ENCODE results near the gene XNDC1N.
"Not testable (repeated sequence)": the region's sequence is repeated elsewhere in the genome, so short reads cannot be mapped to it uniquely, and the experiment has no call there.

Gene XNDC1N

GRCh38 chr11:71931245-71931602, 2.8 kb upstream of the XNDC1N start:
- no peak for DNase-seq

DNA sequence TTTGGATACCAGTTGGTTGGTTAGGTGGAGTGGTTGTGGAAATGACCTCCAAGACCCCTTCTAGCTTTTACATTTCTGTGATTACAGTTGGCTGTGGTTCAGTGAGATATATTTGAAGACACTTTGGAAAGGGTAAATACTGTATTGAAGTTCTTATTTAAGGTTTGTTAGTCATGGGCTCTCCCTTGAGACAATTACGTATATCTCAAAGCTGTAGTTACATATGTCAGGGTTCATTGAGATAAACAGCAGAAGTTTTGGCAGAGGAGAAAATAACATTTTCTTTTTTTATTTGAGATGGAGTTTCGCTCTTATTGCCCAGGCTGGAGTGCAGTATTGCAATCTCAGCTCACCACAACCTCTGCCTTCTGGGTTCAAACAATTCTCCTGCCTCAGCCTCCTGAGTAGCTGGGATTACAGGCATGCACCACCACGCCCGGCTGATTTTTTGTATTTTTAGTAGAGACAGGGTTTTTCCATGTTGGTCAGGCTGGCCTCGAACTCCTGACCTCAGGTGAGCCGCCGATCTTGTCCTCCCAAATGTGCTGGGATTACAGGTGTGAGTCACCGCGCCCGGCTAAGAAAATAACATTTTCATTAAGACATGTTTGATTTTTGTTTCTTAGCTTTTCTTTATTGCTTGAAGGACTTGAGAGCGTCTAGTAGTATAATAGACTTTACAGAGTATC, 2.3 kb upstream of the XNDC1N start:
- DNase-seq = no peak

GRCh38 chr11:71929491-71929890, 1.1 kb upstream of the XNDC1N start:
- DNase-seq = no peak

GRCh38 chr11:71928737-71929443, 496 bp upstream of the XNDC1N start, which contains the start of gene RNF121:
Gene RNF121, plus strand, starts transcription at chr11:71929046. Its CDS starts 16 bp downstream, at chr11:71929062.
- peak; percentile 86 for DNase-seq

DNA sequence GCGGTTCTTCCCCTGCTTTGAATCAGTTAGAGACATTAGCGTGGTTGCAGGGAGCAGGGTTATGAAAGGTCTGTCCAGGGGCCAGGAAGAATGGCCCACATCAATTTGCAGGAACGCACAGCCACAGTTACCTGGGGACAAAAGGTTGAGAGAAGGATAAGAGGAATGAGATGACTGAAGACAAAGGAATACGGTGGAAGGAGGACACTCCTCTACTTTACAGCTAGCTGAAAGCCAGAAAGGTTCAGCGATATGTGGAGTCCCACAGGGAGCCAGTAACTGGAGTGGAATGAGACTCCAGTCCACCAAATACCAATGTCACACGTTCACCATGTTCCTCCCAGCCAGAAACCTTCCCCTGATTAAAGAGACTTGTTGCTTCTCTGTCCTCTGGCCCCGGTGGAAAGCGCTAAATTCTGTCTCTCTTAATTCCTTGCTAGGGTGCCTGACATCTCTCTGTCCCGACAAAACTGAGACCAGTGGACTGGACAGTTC, 10.7 kb downstream of the XNDC1N start:
- DNase-seq = no peak

DNA sequence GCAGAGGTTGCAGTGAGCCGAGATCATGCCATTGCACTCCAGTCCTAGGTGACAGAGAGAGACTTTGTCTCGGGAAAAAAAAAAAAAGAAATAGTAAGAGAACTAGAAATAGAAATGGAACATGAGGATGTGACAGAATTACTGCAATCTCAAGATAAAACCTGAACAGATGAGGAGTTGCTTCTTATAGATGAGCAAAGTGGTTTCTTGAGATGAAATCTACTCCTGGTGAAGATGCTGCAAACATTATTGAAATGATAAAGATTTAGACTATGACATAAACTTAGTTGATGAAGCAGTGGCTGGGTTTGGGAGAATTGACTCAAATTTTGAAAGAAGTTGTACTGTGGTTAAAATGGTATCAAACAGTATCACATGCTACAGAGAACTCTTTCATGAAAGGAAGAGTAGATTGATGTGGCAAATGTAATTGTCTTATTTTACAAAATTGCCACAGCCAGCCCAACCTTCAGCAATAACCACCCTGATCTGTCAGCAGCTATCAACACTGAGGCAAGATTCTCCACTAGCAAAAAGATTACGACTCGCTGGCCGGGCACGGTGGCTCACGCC, 13.7 kb downstream of the XNDC1N start:
- DNase-seq = no peak

DNA sequence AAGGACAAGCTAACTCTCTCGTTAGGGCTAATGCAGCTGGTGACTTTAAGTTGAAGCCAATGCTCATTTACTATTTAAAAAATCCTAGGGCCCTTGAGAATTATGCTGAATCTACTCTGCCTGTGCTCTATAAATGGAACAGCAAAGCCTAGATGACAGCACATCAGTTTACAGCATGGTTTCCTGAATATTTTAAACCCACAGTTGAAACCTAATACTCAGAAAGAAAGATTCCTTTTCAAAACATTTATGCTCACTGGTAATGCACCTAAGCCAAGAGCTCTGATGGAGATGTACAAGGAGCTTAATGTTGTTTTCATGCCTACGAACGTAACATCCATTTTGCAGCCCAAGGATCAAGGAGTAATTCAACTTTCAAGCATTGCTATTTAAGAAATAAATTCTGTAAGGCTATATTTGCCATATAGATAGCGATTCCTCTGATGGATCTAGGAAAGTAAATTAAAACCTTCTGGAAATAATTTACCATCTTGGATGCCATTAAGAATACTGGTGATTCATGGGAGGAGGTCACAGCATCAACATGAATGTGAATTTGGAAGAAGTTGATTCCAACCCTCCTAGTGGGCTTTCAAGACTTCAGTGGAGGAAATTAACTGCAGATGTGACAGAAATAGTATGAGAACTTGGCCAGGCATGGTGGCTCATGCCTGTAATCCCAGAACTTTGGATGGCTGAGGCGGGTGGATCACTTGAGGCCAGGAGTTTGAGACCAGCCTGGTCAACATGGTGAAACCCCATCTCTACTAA, 14.5 kb downstream of the XNDC1N start:
- DNase-seq = no peak

GRCh38 chr11:71911986-71912340, 16.4 kb downstream of the XNDC1N start:
- DNase-seq = not testable (repeated sequence)

DNA sequence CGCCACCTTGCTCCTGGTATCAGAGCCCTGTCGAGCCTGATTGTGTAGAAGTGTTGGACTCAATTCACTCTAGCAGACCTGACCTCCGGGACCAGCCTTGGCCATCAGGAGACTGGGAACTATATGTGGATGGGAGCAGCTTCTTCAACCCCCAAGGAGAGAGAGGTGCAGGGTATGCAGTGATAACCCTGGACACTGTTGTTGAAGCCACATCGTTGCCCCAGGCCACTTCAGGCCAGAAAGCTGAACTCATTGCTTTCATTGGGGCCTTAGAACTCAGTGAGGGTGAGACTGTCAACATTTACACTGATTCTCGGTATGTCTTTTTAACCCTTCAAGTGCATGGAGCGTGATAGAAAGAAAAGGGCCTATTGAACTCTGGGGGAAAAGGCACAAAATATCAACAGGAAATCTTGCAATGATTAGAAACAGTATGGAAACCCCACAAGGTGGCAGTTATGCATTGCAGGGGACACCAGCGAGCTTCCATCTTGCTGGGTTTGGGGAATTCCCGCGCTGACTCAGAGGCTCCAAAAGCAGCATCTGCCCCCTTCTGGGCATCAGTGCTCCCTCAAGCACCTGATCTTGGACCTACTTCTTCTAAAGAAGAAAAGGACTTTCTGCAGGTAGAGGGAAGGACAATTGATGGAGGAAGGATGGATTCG, 16.9 kb downstream of the XNDC1N start:
- not testable (repeated sequence) for DNase-seq

GRCh38 chr11:71910775-71911174, 17.6 kb downstream of the XNDC1N start:
- not testable (repeated sequence) for DNase-seq

GRCh38 chr11:71908218-71908617, 20.2 kb downstream of the XNDC1N start:
- no peak for DNase-seq

GRCh38 chr11:71901137-71901536, 27.3 kb downstream of the XNDC1N start:
- DNase-seq = not testable (repeated sequence)

DNA sequence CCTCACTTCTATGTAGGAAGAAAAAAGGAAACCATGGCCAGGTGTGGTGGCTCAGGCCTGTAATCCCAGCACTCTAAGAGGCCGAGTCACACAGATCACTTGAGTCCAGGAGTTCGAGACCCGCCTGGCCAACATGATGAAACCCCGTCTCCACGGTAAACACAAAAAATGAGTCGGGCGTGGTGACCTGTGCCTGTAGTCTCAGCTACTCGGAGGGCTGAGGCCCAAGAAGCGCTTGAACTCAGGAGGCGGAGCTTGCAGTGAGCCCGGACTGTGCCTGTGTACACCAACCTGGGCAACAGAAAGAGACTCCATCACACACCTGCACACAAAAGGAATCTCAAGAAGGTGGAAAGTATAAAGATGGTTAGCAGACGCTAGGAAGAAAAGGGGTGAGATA, 32.4 kb downstream of the XNDC1N start:
- DNase-seq = no peak

DNA sequence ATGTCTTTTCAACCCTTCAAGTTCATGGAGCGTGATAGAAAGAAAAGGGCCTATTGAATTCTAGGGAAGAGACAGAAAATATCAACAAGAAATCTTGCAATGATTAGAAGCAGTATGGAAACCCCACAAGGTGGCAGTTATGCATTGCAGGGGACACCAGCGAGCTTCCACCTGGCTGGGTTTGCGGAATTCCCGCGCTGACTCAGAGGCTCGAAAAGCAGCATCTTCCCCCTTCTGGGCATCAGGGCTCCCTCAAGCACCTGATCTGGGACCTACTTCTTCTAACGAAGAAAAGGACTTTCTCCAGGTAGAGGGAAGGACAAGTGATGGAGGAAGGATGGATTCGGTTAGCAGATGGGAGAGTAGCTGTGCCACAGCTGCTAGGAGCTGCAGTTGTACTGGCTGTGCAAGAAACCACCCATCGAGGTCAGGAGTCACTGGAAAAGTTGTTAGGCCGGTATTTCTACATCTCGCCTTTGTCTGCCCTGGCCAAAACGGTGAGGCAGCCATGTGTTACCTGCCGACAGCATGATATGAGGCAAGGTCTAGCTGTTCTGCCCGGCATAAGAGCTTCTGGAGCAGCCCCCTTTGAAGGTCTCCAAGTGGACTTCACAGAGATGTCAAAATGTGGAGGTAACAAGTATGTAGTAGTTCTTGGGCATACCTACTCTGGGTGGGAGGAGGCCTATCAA, 39.1 kb downstream of the XNDC1N start:
- not testable (repeated sequence) for DNase-seq

- DNase-seq = not testable (repeated sequence)
Measured at GRCh38 chr11:71888335-71889010, 39.9 kb downstream of the XNDC1N start.

DNA sequence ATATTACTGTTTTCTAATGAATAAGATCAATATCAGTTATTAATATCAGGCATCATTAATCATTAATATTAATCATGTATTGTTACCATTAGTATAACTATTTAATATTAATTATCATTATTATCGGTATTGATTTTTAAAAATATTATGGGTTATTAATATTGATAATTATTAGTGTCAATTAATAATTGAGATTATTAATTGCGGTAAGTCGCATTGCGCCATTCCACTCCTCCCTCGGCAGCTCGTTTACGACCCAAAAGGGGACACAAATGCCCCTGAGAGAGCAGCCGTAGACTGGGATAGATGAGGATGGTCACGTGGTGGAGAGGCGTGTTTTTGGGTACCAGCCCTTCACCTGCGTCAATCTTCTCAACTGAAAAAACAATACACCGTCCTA, 42.6 kb downstream of the XNDC1N start:
- DNase-seq = not testable (repeated sequence)
